GM12873 (cell line): ENCODE measurements around the gene SLC17A4.

Source experiments
- CTCF ChIP-seq: IDR thresholded peaks from 2 replicates; pipeline ENCODE4 v1.5.1; 2012; ENCODE audit warnings: low read depth, mild to moderate bottlenecking, moderate library complexity, low read length, control low read depth; ENCODE audit not compliant: insufficient read depth; ENCODE audit errors: missing control alignments

Gene SLC17A4

GRCh38 chr6:25774120-25774715, 19.7 kb downstream of the SLC17A4 start:
- no peak for TF ChIP-seq CTCF

- TF ChIP-seq CTCF: no peak
Measured at GRCh38 chr6:25777031-25777430, 22.5 kb downstream of the SLC17A4 start.

GRCh38 chr6:25777856-25778649, 23.5 kb downstream of the SLC17A4 start:
- TF ChIP-seq CTCF: no peak

- TF ChIP-seq CTCF: no peak
Measured at GRCh38 chr6:25781134-25781533, 26.6 kb downstream of the SLC17A4 start.

GRCh38 chr6:25787428-25787827, 32.9 kb downstream of the SLC17A4 start:
- no peak for TF ChIP-seq CTCF

GRCh38 chr6:25788305-25788922, 33.9 kb downstream of the SLC17A4 start:
- peak; percentile 69 for TF ChIP-seq CTCF

GRCh38 chr6:25789475-25789874, 34.9 kb downstream of the SLC17A4 start:
- no peak for TF ChIP-seq CTCF
